Right atrium auricular region (tissue), 2 donors: ENCODE measurements around the gene CFAP65. TPM values are rescaled to one million over a fixed set of nuclear protein-coding genes. Genes with fewer than 3 reads are reported as not detected.

ENCODE experiments used
- DNase-seq: peaks from one replicate; pipeline ENCODE4 v3.0.0-alpha.2; 2019; ENCODE audit warnings: low spot score
- H3K27ac ChIP-seq, 2 donors: fragments of 200-600 bp; sonication (generic); 1 replicate in 1 of 2; 2 replicates in 1 of 2; pipeline ENCODE4 v1.5.1; 2016 to 2019
- H3K27me3 ChIP-seq, 2 donors: fragments of 200-600 bp; sonication (generic); one replicate each; pipeline versions ENCODE4 v1.5.1 to v1.6.0; 2017 to 2019
- H3K36me3 ChIP-seq: fragments of 200-600 bp; sonication (generic); one replicate; pipeline ENCODE4 v1.5.1; 2016
- H3K4me1 ChIP-seq, 2 donors: fragments of 200-600 bp; sonication (generic); one replicate each; pipeline versions ENCODE4 v1.5.1 to v1.6.0; 2017 to 2019
- H3K4me3 ChIP-seq, 2 donors: fragments of 200-600 bp; sonication (generic); 1 replicate in 1 of 2; 2 replicates in 1 of 2; pipeline ENCODE4 v1.5.1; 2017 to 2019; ENCODE audit warnings: mild to moderate bottlenecking in 1 of 2, moderate library complexity in 1 of 2
- H3K9me3 ChIP-seq, 2 donors: fragments of 200-600 bp; sonication (generic); one replicate each; pipeline ENCODE4 v1.5.1; 2019
- CTCF ChIP-seq, 2 donors: fragments of 200-600 bp; sonication (generic); IDR thresholded peaks; one replicate each; pipeline ENCODE4 v1.5.1; 2019; ENCODE audit warnings: antibody characterized with exemption in 2 of 2
- total RNA-seq, 2 donors: library from RNA; depleted of rRNA; stranded (reverse); fragments of >200 nt; gene quantifications; one replicate each; pipeline ENCODE4 v1.1.0, GENCODE V29; 2016

The CFAP65 gene
- total RNA-seq, 2 donors from 2014 or later = not detected

- H3K27ac ChIP-seq = no peak overlapping the region
- TF ChIP-seq CTCF (IDR thresholded peaks at IDR 0.05) = no peak
- no peaks in the 10 kb centered on the region for H3K36me3 ChIP-seq
- H3K4me3 ChIP-seq = no peak overlapping the region
- DNase-seq = no peak
- no peaks in the 10 kb centered on the region for H3K27me3 ChIP-seq
- no peaks in the 10 kb centered on the region for H3K4me1 ChIP-seq
- H3K9me3 ChIP-seq = no peaks in the 10 kb centered on the region
Observed at GRCh38 chr2:219010162-219010756, 31.1 kb downstream of the CFAP65 start.

- H3K4me3 ChIP-seq = no peak overlapping the region
- DNase-seq = no peak
- no peaks in the 10 kb centered on the region for H3K4me1 ChIP-seq
- no peaks in the 10 kb centered on the region for H3K36me3 ChIP-seq
- H3K27ac ChIP-seq = no peak overlapping the region
- H3K27me3 ChIP-seq = no peaks in the 10 kb centered on the region
- no peak for TF ChIP-seq CTCF (IDR thresholded peaks at IDR 0.05)
- no peaks in the 10 kb centered on the region for H3K9me3 ChIP-seq
Observed at GRCh38 chr2:219009294-219009693, 32.0 kb downstream of the CFAP65 start.

- no peak overlapping the region for H3K27ac ChIP-seq
- no peak overlapping the region for H3K4me3 ChIP-seq
- no peak for DNase-seq
- H3K27me3 ChIP-seq = peaks cover 19 to 20% of the 10 kb centered on the region in 2 donors
- TF ChIP-seq CTCF (IDR thresholded peaks at IDR 0.05) = no peak
- H3K9me3 ChIP-seq = no peaks in the 10 kb centered on the region
- peaks cover 3 to 21% of the 10 kb centered on the region in 2 donors for H3K4me1 ChIP-seq
- no peaks in the 10 kb centered on the region for H3K36me3 ChIP-seq
Observed at GRCh38 chr2:219003979-219004378, 37.3 kb downstream of the CFAP65 start.

- no peaks in the 10 kb centered on the region for H3K9me3 ChIP-seq
- H3K27me3 ChIP-seq = peaks cover 19 to 20% of the 10 kb centered on the region in 2 donors
- H3K27ac ChIP-seq = no peak overlapping the region
- H3K4me3 ChIP-seq = no peak overlapping the region
- DNase-seq = no peak
- TF ChIP-seq CTCF (IDR thresholded peaks at IDR 0.05) = peak in 1 of 2 donors; percentile 28
- H3K36me3 ChIP-seq = no peaks in the 10 kb centered on the region
- H3K4me1 ChIP-seq = peaks cover 3 to 21% of the 10 kb centered on the region in 2 donors
Observed at GRCh38 chr2:219003267-219003634, 38.1 kb downstream of the CFAP65 start.

- Histone ChIP-seq H3K4me3 (peak overlapping the region in 1 of 2 donors; percentile 21), H3K4me1 (peaks cover 3 to 21% of the 10 kb centered on the region in 2 donors), H3K27ac (no peak overlapping the region), H3K27me3 (peaks cover 19 to 20% of the 10 kb centered on the region in 2 donors), H3K36me3 (no peaks in the 10 kb centered on the region), H3K9me3 (no peaks in the 10 kb centered on the region)
- TF ChIP-seq CTCF (IDR thresholded peaks at IDR 0.05) = no peak
- no peak for DNase-seq
Observed at GRCh38 chr2:219002395-219003266, 38.7 kb downstream of the CFAP65 start.
